K562 (cell line): ENCODE measurements around the gene CBY3. TPM values are rescaled to one million over a fixed set of nuclear protein-coding genes. Genes with fewer than 3 reads are reported as not detected.

Experiments
- CEBPG ChIP-seq, 3 experiments: fragments of 200-800 bp in 1 of 3; sonication (Bioruptor generic) in 1 of 3; sonication (generic) in 1 of 3; formaldehyde crosslinking in 1 of 3; IDR thresholded peaks in 2 of 3; conservative IDR thresholded peaks in 1 of 3; 2 replicates each; pipeline versions ENCODE4 v1.6.1 to v1.8.0; 2016 to 2022; ENCODE audit warnings: missing compliant biosample characterization in 2 of 3, missing genetic modification characterization in 2 of 3, mild to moderate bottlenecking in 1 of 3, missing genetic modification reagents in 1 of 3
- GATAD2B ChIP-seq: fragments of 450-650 bp; IDR thresholded peaks from 2 replicates; pipeline ENCODE4 v1.6.1; 2017; ENCODE audit warnings: mild to moderate bottlenecking, borderline replicate concordance
- HNRNPL ChIP-seq: fragments of 200-400 bp; formaldehyde crosslinking; IDR thresholded peaks from 2 replicates; pipeline ENCODE4 v1.6.1; 2017; ENCODE audit warnings: low read depth, mild to moderate bottlenecking, low read length
- JUN ChIP-seq, 2 experiments: sonication (generic) in 1 of 2; formaldehyde crosslinking in 1 of 2; IDR thresholded peaks; 2 replicates each; pipeline versions ENCODE4 v1.6.1 to v1.8.0; 2012 to 2022; ENCODE audit warnings: borderline replicate concordance in 2 of 2, mild to moderate bottlenecking in 2 of 2, improper control_type of control experiment in 1 of 2, low read depth in 1 of 2, low read length in 1 of 2, missing genetic modification reagents in 1 of 2
- JUND ChIP-seq, 2 experiments: IDR thresholded peaks; 2 replicates in 1 of 2; 3 replicates in 1 of 2; pipeline ENCODE4 v1.6.1; 2011; ENCODE audit warnings: borderline replicate concordance in 2 of 2, low read depth in 2 of 2, low read length in 2 of 2, improper control_type of control experiment in 1 of 2, missing biosample characterization in 1 of 2, missing genetic modification characterization in 1 of 2, missing genetic modification reagents in 1 of 2
- MAZ ChIP-seq, 2 experiments: fragments of 450-650 bp in 1 of 2; sonication (generic) in 1 of 2; formaldehyde crosslinking; IDR thresholded peaks in 1 of 2; conservative IDR thresholded peaks in 1 of 2; 2 replicates each; pipeline versions ENCODE4 v1.4.0 to v1.5.0; 2020; ENCODE audit warnings: mild to moderate bottlenecking in 1 of 2, missing genetic modification reagents in 1 of 2
- SMAD2 ChIP-seq: fragments of 150-350 bp; IDR thresholded peaks from 2 replicates; pipeline ENCODE4 v1.6.1; 2014; ENCODE audit warnings: low read depth, mild to moderate bottlenecking, low read length
- TGIF2 ChIP-seq: sonication (generic); formaldehyde crosslinking; IDR thresholded peaks from 2 replicates; pipeline ENCODE4 v1.8.1; 2022; ENCODE audit warnings: mild to moderate bottlenecking, missing genetic modification reagents, moderate library complexity
- polyA plus RNA-seq, 8 experiments: library from polyadenylated mRNA; depleted of rRNA in 4 of 8; stranded (reverse) in 5 of 8; unstranded in 3 of 8; fragments of >200 nt; fragmentation: Nextera tagmentation in 2 of 8; fragmentation: Illumina TruSeq in 1 of 8; extraction: Ambion mirVana in 2 of 8; extraction: Trizol in 1 of 8; gene quantifications; 2 replicates each; pipeline versions ENCODE4 v1.2.1 to v1.2.3, GENCODE V29; 2011 to 2014; ENCODE audit warnings: inconsistent platforms in 1 of 8, missing spikeins in 1 of 8
- total RNA-seq, 7 experiments: library from RNA; depleted of rRNA in 6 of 7; stranded (reverse); fragments of >200 nt in 6 of 7; fragmentation: Illumina TruSeq in 2 of 7; extraction: Trizol in 2 of 7; gene quantifications; 2 replicates each; pipeline versions ENCODE4 v1.2.1 to v1.2.3, GENCODE V29; 2011 to 2021; ENCODE audit warnings: low replicate concordance in 1 of 7
- TF ChIP-seq, protein P1 (sequence below), 2 experiments: fragments of 450-650 bp; formaldehyde crosslinking in 1 of 2; IDR thresholded peaks; 2 replicates each; pipeline versions ENCODE4 v1.4.0 to v1.6.1; 2014 to 2020; ENCODE audit warnings: mild to moderate bottlenecking in 2 of 2, borderline replicate concordance in 1 of 2, low read depth in 1 of 2
- TF ChIP-seq, protein P2 (sequence below): sonication (generic); formaldehyde crosslinking; IDR thresholded peaks from 2 replicates; pipeline ENCODE4 v1.9.0; 2022; ENCODE audit warnings: mild to moderate bottlenecking, missing genetic modification reagents
- TF ChIP-seq, protein P3 (sequence below): fragments of 200-800 bp; sonication (Bioruptor generic); IDR thresholded peaks from 2 replicates; pipeline ENCODE4 v1.6.1; 2017; ENCODE audit warnings: missing genetic modification characterization, missing compliant biosample characterization
- TF ChIP-seq, protein P4 (sequence below): fragments of 250-450 bp; sonication (Bioruptor Pico); IDR thresholded peaks from 2 replicates; pipeline ENCODE4 v1.8.0; 2022; ENCODE audit warnings: inconsistent platforms

Gene CBY3
- total and polyA plus RNA-seq, 9 of the 15 experiments (the other 6 are each of a cell fraction or from before 2014, with no cell fraction given): not detected

DNA sequence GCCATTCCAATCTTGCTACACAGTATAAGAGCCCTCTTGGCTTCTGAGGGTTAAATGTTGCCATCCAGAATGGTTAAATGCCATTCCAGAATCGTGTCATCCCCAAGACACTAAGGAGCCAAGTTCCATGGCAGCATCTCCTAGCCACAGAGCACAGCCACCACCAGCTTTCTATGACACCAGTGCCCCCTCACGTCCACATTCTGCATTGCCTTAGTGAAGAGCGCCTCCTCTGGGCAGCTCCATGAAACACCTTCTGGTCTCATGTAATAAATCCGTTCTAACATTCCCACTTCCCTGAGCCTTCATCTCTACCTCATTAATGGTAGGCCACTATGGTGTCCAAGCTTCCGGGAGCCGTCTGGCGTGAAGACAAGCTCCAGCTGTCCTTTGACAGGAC is 12.4 kb downstream of the CBY3 start (continued):
- TF ChIP-seq, protein P1, sequence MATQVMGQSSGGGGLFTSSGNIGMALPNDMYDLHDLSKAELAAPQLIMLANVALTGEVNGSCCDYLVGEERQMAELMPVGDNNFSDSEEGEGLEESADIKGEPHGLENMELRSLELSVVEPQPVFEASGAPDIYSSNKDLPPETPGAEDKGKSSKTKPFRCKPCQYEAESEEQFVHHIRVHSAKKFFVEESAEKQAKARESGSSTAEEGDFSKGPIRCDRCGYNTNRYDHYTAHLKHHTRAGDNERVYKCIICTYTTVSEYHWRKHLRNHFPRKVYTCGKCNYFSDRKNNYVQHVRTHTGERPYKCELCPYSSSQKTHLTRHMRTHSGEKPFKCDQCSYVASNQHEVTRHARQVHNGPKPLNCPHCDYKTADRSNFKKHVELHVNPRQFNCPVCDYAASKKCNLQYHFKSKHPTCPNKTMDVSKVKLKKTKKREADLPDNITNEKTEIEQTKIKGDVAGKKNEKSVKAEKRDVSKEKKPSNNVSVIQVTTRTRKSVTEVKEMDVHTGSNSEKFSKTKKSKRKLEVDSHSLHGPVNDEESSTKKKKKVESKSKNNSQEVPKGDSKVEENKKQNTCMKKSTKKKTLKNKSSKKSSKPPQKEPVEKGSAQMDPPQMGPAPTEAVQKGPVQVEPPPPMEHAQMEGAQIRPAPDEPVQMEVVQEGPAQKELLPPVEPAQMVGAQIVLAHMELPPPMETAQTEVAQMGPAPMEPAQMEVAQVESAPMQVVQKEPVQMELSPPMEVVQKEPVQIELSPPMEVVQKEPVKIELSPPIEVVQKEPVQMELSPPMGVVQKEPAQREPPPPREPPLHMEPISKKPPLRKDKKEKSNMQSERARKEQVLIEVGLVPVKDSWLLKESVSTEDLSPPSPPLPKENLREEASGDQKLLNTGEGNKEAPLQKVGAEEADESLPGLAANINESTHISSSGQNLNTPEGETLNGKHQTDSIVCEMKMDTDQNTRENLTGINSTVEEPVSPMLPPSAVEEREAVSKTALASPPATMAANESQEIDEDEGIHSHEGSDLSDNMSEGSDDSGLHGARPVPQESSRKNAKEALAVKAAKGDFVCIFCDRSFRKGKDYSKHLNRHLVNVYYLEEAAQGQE (IDR thresholded peaks at IDR 0.05; ENCODE audit: borderline replicate concordance): peak; percentile 77
- TF ChIP-seq, protein P1 (CRISPR knock-in tag; IDR thresholded peaks at IDR 0.05; ENCODE audit: low read depth): no peak
- TF ChIP-seq, protein P2, sequence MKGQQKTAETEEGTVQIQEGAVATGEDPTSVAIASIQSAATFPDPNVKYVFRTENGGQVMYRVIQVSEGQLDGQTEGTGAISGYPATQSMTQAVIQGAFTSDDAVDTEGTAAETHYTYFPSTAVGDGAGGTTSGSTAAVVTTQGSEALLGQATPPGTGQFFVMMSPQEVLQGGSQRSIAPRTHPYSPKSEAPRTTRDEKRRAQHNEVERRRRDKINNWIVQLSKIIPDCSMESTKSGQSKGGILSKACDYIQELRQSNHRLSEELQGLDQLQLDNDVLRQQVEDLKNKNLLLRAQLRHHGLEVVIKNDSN (CRISPR knock-in tag): peak; percentile 43
- no peak for TF ChIP-seq HNRNPL
- no peak for TF ChIP-seq SMAD2
- TF ChIP-seq, protein P3, sequence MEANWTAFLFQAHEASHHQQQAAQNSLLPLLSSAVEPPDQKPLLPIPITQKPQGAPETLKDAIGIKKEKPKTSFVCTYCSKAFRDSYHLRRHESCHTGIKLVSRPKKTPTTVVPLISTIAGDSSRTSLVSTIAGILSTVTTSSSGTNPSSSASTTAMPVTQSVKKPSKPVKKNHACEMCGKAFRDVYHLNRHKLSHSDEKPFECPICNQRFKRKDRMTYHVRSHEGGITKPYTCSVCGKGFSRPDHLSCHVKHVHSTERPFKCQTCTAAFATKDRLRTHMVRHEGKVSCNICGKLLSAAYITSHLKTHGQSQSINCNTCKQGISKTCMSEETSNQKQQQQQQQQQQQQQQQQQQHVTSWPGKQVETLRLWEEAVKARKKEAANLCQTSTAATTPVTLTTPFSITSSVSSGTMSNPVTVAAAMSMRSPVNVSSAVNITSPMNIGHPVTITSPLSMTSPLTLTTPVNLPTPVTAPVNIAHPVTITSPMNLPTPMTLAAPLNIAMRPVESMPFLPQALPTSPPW (CRISPR knock-in tag): no peak
- peak; percentile 25; the same call in 1 of the 2 replicates for TF ChIP-seq CEBPG (CRISPR knock-in tag; IDR thresholded peaks at IDR 0.05)
- TF ChIP-seq CEBPG (tag; conservative IDR thresholded peaks at IDR 0.05 in 1 of 2, IDR thresholded peaks at IDR 0.05 in 1 of 2): no peak
- TF ChIP-seq JUND (IDR thresholded peaks at IDR 0.05; ENCODE audit: borderline replicate concordance, low read depth, low read length): peak; percentile 45; the same call in 1 of the 2 replicates
- TF ChIP-seq JUND (tag; IDR thresholded peaks at IDR 0.05; ENCODE audit: borderline replicate concordance, low read depth, low read length): no peak; the same call in 2 of the 3 replicates
- peak in 1 of 2 experiments; percentile 55; a peak in 1 of 4 replicates for TF ChIP-seq MAZ (CRISPR knock-in tag; conservative IDR thresholded peaks at IDR 0.05 in 1 of 2, IDR thresholded peaks at IDR 0.05 in 1 of 2)
- 0 out of 2 replicates have a peak, but pooled peaks have one; percentile 37 for TF ChIP-seq JUN (IDR thresholded peaks at IDR 0.05; ENCODE audit: borderline replicate concordance, low read depth, low read length)
- TF ChIP-seq JUN (CRISPR knock-in tag; IDR thresholded peaks at IDR 0.05; ENCODE audit: borderline replicate concordance): no peak
- no peak for TF ChIP-seq GATAD2B
- TF ChIP-seq, protein P4, sequence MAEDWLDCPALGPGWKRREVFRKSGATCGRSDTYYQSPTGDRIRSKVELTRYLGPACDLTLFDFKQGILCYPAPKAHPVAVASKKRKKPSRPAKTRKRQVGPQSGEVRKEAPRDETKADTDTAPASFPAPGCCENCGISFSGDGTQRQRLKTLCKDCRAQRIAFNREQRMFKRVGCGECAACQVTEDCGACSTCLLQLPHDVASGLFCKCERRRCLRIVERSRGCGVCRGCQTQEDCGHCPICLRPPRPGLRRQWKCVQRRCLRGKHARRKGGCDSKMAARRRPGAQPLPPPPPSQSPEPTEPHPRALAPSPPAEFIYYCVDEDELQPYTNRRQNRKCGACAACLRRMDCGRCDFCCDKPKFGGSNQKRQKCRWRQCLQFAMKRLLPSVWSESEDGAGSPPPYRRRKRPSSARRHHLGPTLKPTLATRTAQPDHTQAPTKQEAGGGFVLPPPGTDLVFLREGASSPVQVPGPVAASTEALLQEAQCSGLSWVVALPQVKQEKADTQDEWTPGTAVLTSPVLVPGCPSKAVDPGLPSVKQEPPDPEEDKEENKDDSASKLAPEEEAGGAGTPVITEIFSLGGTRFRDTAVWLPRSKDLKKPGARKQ (CRISPR knock-in tag): no peak
- TF ChIP-seq TGIF2 (CRISPR knock-in tag): no peak
